SK-N-SH (cell line): ENCODE measurements around the gene KRTAP19-6. TPM values are rescaled to one million over a fixed set of nuclear protein-coding genes. Genes with fewer than 3 reads are reported as not detected.

Experiments used
- CTCF ChIA-PET: fragments of 300-600, 350-600 bp; formaldehyde crosslinking; extraction: SDS; loops from one replicate; lab custom pipeline; 2021; lab: Yijun Ruan, JAX
- POLR2A ChIA-PET: fragments of 350-600 bp; sonication (Branson Sonifier 250); formaldehyde crosslinking; extraction: SDS; loops from one replicate; lab custom pipeline; 2020; ENCODE audit warnings: antibody characterized with exemption, inconsistent platforms; lab: Yijun Ruan, JAX
- DNase-seq: peaks from one replicate; pipeline ENCODE4 v3.0.0; 2012
- H2AFZ ChIP-seq: fragments of 200-600 bp; sonication (generic); 2 replicates; pipeline ENCODE4 v1.8.1; 2016; ENCODE audit warnings: antibody characterized with exemption, mild to moderate bottlenecking, low read depth
- H3F3A ChIP-seq: fragments of 200-600 bp; sonication (generic); replicated peaks from 2 replicates; pipeline ENCODE3; 2016; ENCODE audit warnings: antibody characterized with exemption, mild to moderate bottlenecking; ENCODE audit not compliant: insufficient read depth
- H3K27ac ChIP-seq, 2 experiments: fragments of 200-500 bp in 1 of 2; fragments of 200-600 bp in 1 of 2; sonication (Bioruptor generic) in 1 of 2; sonication (generic), shearing (Covaris generic) in 1 of 2; 2 replicates each; pipeline versions ENCODE4 v1.5.1 to v1.6.1; 2014 to 2016; ENCODE audit warnings: low read depth in 2 of 2, inconsistent platforms in 1 of 2, low read length in 1 of 2, mild to moderate bottlenecking in 1 of 2, mixed read lengths in 1 of 2
- H3K27me3 ChIP-seq: fragments of 200-600 bp; sonication (generic), shearing (Covaris generic); 2 replicates; pipeline ENCODE4 v1.6.1; 2016; ENCODE audit warnings: mixed run types; ENCODE audit not compliant: insufficient read depth
- H3K36me3 ChIP-seq, 2 experiments: fragments of 200-500 bp in 1 of 2; fragments of 200-600 bp in 1 of 2; sonication (Bioruptor generic) in 1 of 2; sonication (generic) in 1 of 2; replicated peaks in 1 of 2; 2 replicates each; pipeline versions ENCODE3 to v1.5.1; 2014 to 2016; ENCODE audit warnings: low read length in 1 of 2, mild to moderate bottlenecking in 1 of 2; ENCODE audit not compliant: insufficient read depth in 2 of 2, control insufficient read depth in 1 of 2
- H3K4me1 ChIP-seq, 2 experiments: fragments of 200-500 bp in 1 of 2; fragments of 200-600 bp in 1 of 2; sonication (Bioruptor generic) in 1 of 2; sonication (generic), shearing (Covaris generic) in 1 of 2; 2 replicates each; pipeline versions ENCODE4 v1.5.1 to v1.6.1; 2014 to 2016; ENCODE audit warnings: low read depth in 1 of 2, low read length in 1 of 2, mixed run types in 1 of 2; ENCODE audit not compliant: insufficient read depth in 2 of 2, control insufficient read depth in 1 of 2
- H3K4me2 ChIP-seq: fragments of 200-600 bp; sonication (generic), shearing (Covaris generic); 2 replicates; pipeline ENCODE4 v1.6.1; 2017; ENCODE audit warnings: mixed run types
- H3K4me3 ChIP-seq, 2 experiments: fragments of 200-500 bp in 1 of 2; fragments of 200-600 bp in 1 of 2; sonication (Bioruptor generic) in 1 of 2; sonication (generic), shearing (Covaris generic) in 1 of 2; 2 replicates each; pipeline versions ENCODE4 v1.5.1 to v1.8.1; 2014 to 2016; ENCODE audit warnings: low read depth in 2 of 2, inconsistent platforms in 1 of 2, low read length in 1 of 2, mild to moderate bottlenecking in 1 of 2, mixed read lengths in 1 of 2, moderate library complexity in 1 of 2
- H3K79me2 ChIP-seq: fragments of 200-600 bp; sonication (generic); 2 replicates; pipeline ENCODE4 v1.8.1; 2017; ENCODE audit warnings: mild to moderate bottlenecking; ENCODE audit not compliant: insufficient read depth
- H3K9ac ChIP-seq: fragments of 200-600 bp; sonication (generic); 2 replicates; pipeline ENCODE4 v1.6.1; 2017; ENCODE audit warnings: mixed run types
- H3K9me2 ChIP-seq: fragments of 200-600 bp; sonication (generic); 2 replicates; pipeline ENCODE4 v1.6.1; 2017; ENCODE audit warnings: mixed run types
- H3K9me3 ChIP-seq: fragments of 200-600 bp; sonication (generic); 2 replicates; pipeline ENCODE4 v1.6.1; 2017; ENCODE audit warnings: mixed run types, mild to moderate bottlenecking, moderate library complexity
- H4K20me1 ChIP-seq: fragments of 200-600 bp; sonication (generic); 2 replicates; pipeline ENCODE4 v1.6.1; 2017; ENCODE audit warnings: mild to moderate bottlenecking, mixed run types; ENCODE audit not compliant: insufficient read depth
- CHD2 ChIP-seq: fragments of 150-350 bp; IDR thresholded peaks from 2 replicates; pipeline ENCODE4 v1.6.1; 2018; ENCODE audit warnings: low read length; ENCODE audit not compliant: partially characterized antibody
- EZH2phosphoT487 ChIP-seq: fragments of 200-600 bp; sonication (generic); IDR thresholded peaks from 2 replicates; pipeline ENCODE4 v1.6.1; 2017; ENCODE audit warnings: low read depth, mixed run types, mild to moderate bottlenecking, antibody characterized with exemption, moderate library complexity, borderline replicate concordance
- FOSL2 ChIP-seq: IDR thresholded peaks from 2 replicates; pipeline ENCODE4 v1.4.0; 2012; ENCODE audit warnings: low read depth, mild to moderate bottlenecking, moderate library complexity, borderline replicate concordance
- FOXJ3 ChIP-seq: sonication (generic); formaldehyde crosslinking; IDR thresholded peaks from 2 replicates; pipeline ENCODE4 v1.5.1; 2020; ENCODE audit warnings: mild to moderate bottlenecking, missing genetic modification reagents
- FOXM1 ChIP-seq: IDR thresholded peaks from 2 replicates; pipeline ENCODE4 v1.4.0; 2012; ENCODE audit warnings: low read depth, mild to moderate bottlenecking
- GATA2 ChIP-seq: sonication (generic); formaldehyde crosslinking; IDR thresholded peaks from 2 replicates; pipeline ENCODE4 v1.5.0; 2020; ENCODE audit warnings: mild to moderate bottlenecking, missing genetic modification reagents
- JUND ChIP-seq: IDR thresholded peaks from 2 replicates; pipeline ENCODE4 v1.4.0; 2012
- MAX ChIP-seq: IDR thresholded peaks from 2 replicates; pipeline ENCODE4 v1.4.0; 2012; ENCODE audit warnings: low read depth
- MEF2A ChIP-seq: IDR thresholded peaks from 2 replicates; pipeline ENCODE4 v1.4.0; 2012; ENCODE audit warnings: low read depth, borderline replicate concordance
- MXI1 ChIP-seq: IDR thresholded peaks from 2 replicates; pipeline ENCODE4 v1.6.1; 2012; ENCODE audit warnings: mild to moderate bottlenecking, low read depth, low read length, improper control_type of control experiment
- NFIC ChIP-seq: IDR thresholded peaks from 2 replicates; pipeline ENCODE4 v1.4.0; 2012; ENCODE audit warnings: borderline replicate concordance
- PBX3 ChIP-seq: IDR thresholded peaks from 2 replicates; pipeline ENCODE4; 2012
- POLR2AphosphoS5 ChIP-seq: IDR thresholded peaks from 2 replicates; pipeline ENCODE4 v1.6.1; 2012; ENCODE audit warnings: low read depth, low read length
- RCOR1 ChIP-seq: fragments of 150-350 bp; IDR thresholded peaks from 2 replicates; pipeline ENCODE4 v1.6.1; 2017; ENCODE audit warnings: antibody characterized with exemption, low read length
- RXRA ChIP-seq: IDR thresholded peaks from 2 replicates; pipeline ENCODE4 v1.4.0; 2012; ENCODE audit warnings: low read depth, mild to moderate bottlenecking, borderline replicate concordance
- SIN3A ChIP-seq: IDR thresholded peaks from 2 replicates; pipeline ENCODE4 v1.6.1; 2012; ENCODE audit warnings: low read depth, mild to moderate bottlenecking, low read length, moderate library complexity, borderline replicate concordance
- TAF1 ChIP-seq: IDR thresholded peaks from 2 replicates; pipeline ENCODE4 v1.6.1; 2012; ENCODE audit warnings: low read depth, mild to moderate bottlenecking, low read length, moderate library complexity, borderline replicate concordance
- TCF12 ChIP-seq: IDR thresholded peaks from 2 replicates; pipeline ENCODE4 v1.4.0; 2012
- TEAD4 ChIP-seq: IDR thresholded peaks from 2 replicates; pipeline ENCODE4 v1.4.0; 2012; ENCODE audit warnings: mild to moderate bottlenecking, borderline replicate concordance; ENCODE audit not compliant: insufficient read depth
- YY1 ChIP-seq: IDR thresholded peaks from 2 replicates; pipeline ENCODE4 v1.4.0; 2012; ENCODE audit warnings: low read depth, mild to moderate bottlenecking
- ZBTB33 ChIP-seq: IDR thresholded peaks from 2 replicates; pipeline ENCODE4 v1.4.0; 2012; ENCODE audit warnings: low read depth, borderline replicate concordance
- WGBS: methylation state at CpG from one replicate; pipeline ENCODE4 v1.1.6; 2017; ENCODE audit warnings: low lambda C conversion rate; 5-methylcytosine and 5-hydroxymethylcytosine counted together
- polyA plus RNA-seq, 3 experiments: library from polyadenylated mRNA; depleted of rRNA; stranded (reverse); fragments of >200 nt; gene quantifications; 2 replicates each; pipeline ENCODE4 v1.2.3, GENCODE V29; 2012

KRTAP19-6 gene
- polyA plus RNA-seq, 1 of the 3 experiments (the other 2 are of a cell fraction), result not detected

GRCh38 chr21:30579346-30579745 lies 37.7 kb upstream of the KRTAP19-6 start:
- WGBS, result 0% methylated on average over 1 of the region's 1 CpG
- Histone ChIP-seq H3K9me2 (no peaks in the 10 kb centered on the region), H3K4me2 (no peak overlapping the region), H3K4me1 (no peaks in the 10 kb centered on the region), H3K9me3 (no peaks in the 10 kb centered on the region), H3K27me3 (no peaks in the 10 kb centered on the region; the same call in 1 of the 2 replicates), H4K20me1 (no peaks in the 10 kb centered on the region), H3K9ac (no peak overlapping the region), H3F3A (no peaks in the 10 kb centered on the region), H3K36me3 (no peaks in the 10 kb centered on the region), H3K79me2 (no peaks in the 10 kb centered on the region), H3K4me3 (no peak overlapping the region), H3K27ac (no peak overlapping the region), H2AFZ (no peak overlapping the region)
- DNase-seq, result no peak
- CTCF ChIA-PET, result no interaction called here
- TF ChIP-seq MXI1 (no peak), TCF12 (no peak), NFIC (no peak), JUND (no peak), FOXJ3 (CRISPR knock-in tag) (no peak), TAF1 (no peak), RXRA (no peak), FOXM1 (no peak), CHD2 (no peak)
- POLR2A ChIA-PET, result no interaction called here

GRCh38 chr21:30577766-30578165 lies 36.1 kb upstream of the KRTAP19-6 start:
- no peaks in the 10 kb centered on the region for H3K36me3 ChIP-seq
- no peaks in the 10 kb centered on the region for H3K9me2 ChIP-seq
- no peaks in the 10 kb centered on the region for H3K9me3 ChIP-seq
- H2AFZ ChIP-seq, result no peak overlapping the region
- TF ChIP-seq POLR2AphosphoS5 (no peak), SIN3A (no peak), CHD2 (no peak), TCF12 (no peak), MAX (no peak), RCOR1 (no peak), FOSL2 (no peak), EZH2phosphoT487 (no peak), PBX3 (no peak), YY1 (no peak), ZBTB33 (no peak), MEF2A (no peak), GATA2 (no peak), TEAD4 (no peak)
- H3F3A ChIP-seq, result no peaks in the 10 kb centered on the region
- no peak overlapping the region for H3K4me2 ChIP-seq
- no peak overlapping the region for H3K4me3 ChIP-seq
- no peak for DNase-seq
- no peaks in the 10 kb centered on the region for H4K20me1 ChIP-seq
- H3K9ac ChIP-seq, result no peak overlapping the region
- ChIA-PET POLR2A (no interaction called here), CTCF (no interaction called here)
- H3K27ac ChIP-seq, result no peak overlapping the region
- no peaks in the 10 kb centered on the region for H3K4me1 ChIP-seq
- H3K27me3 ChIP-seq, result no peaks in the 10 kb centered on the region; the same call in 1 of the 2 replicates
- no peaks in the 10 kb centered on the region for H3K79me2 ChIP-seq
